ENCODE data around the gene PPIH. TPM values are rescaled to one million over a fixed set of nuclear protein-coding genes. Genes with fewer than 3 reads are reported as not detected.
"Not testable (repeated sequence)": the region's sequence is repeated elsewhere in the genome, so short reads cannot be mapped to it uniquely, and the experiment has no call there.

Gene PPIH
- total RNA-seq, 1 experiment from 2014 or later, result 78.5 TPM

- BruUV-seq (replicated peaks), result no TSS peak
- ATAC-seq (no peak), DNase-seq (ENCODE audit: low read depth, low spot score) (no peak)
- CTCF ChIA-PET, result no interaction called here
- intact Hi-C loops (cut with micrococcal nuclease; ENCODE audit: unreplicated experiment), result no loop called here
- no peak overlapping the region for H3K27ac ChIP-seq (ENCODE audit: low read length)
- TF ChIP-seq REST (IDR thresholded peaks at IDR 0.05; ENCODE audit: insufficient read depth in 1 of 2, low read depth in 2 of 2, low read length in 1 of 2), result no peak
- TF ChIP-seq SIN3A (IDR thresholded peaks at IDR 0.05; ENCODE audit: borderline replicate concordance, insufficient read depth, low read depth, low read length), result no peak
- TF ChIP-seq TCF7L2 (IDR thresholded peaks at IDR 0.05; ENCODE audit: low read depth, low read length), result no peak
- no peak for TF ChIP-seq POLR2AphosphoS5 (IDR thresholded peaks at IDR 0.05; ENCODE audit: low read depth, low read length)
- no peak for TF ChIP-seq CTCF (IDR thresholded peaks at IDR 0.05)
- in situ Hi-C loops (cut with HindIII; ENCODE audit: low pct_unique_long_range_greater_than_20kb, low sequenced_read_pairs), result no loop called here
- H3K4me1 ChIP-seq (ENCODE audit: control insufficient read depth, insufficient read depth, low read length), result no peaks in the 10 kb centered on the region
- no peaks in the 10 kb centered on the region for H3K9me3 ChIP-seq (ENCODE audit: control insufficient read depth, insufficient read depth, low read depth, low read length)
- H3K27me3 ChIP-seq (ENCODE audit: control insufficient read depth, insufficient read depth, low read length), result peaks cover 6% of the 10 kb centered on the region
- H3K4me3 ChIP-seq (ENCODE audit: low read depth in 2 of 2, low read length in 2 of 2), result no peak overlapping the region
- no peaks in the 10 kb centered on the region for H3K36me3 ChIP-seq (ENCODE audit: control insufficient read depth, insufficient read depth, low read length)
- POLR2A ChIA-PET, result no interaction called here
Observed at GRCh38 chr1:42618866-42619265, 39.4 kb upstream of the PPIH start.

GRCh38 chr1:42620307-42620706 lies 37.9 kb upstream of the PPIH start:
- H3K27me3 ChIP-seq (ENCODE audit: control insufficient read depth, insufficient read depth, low read length), result peaks cover 6% of the 10 kb centered on the region
- CTCF ChIA-PET, result interaction anchor here (0.7 kb wide), 1 partner anchor 13 kb away, joined by 6 read pairs; no protein-coding TSS in a partner anchor
- no peak overlapping the region for H3K27ac ChIP-seq (ENCODE audit: low read length)
- no peaks in the 10 kb centered on the region for H3K9me3 ChIP-seq (ENCODE audit: control insufficient read depth, insufficient read depth, low read depth, low read length)
- in situ Hi-C loops (cut with HindIII; ENCODE audit: low pct_unique_long_range_greater_than_20kb, low sequenced_read_pairs), result no loop called here
- TF ChIP-seq TCF7L2 (IDR thresholded peaks at IDR 0.05; ENCODE audit: low read depth, low read length), result no peak
- no peak for TF ChIP-seq REST (IDR thresholded peaks at IDR 0.05; ENCODE audit: insufficient read depth in 1 of 2, low read depth in 2 of 2, low read length in 1 of 2)
- TF ChIP-seq POLR2AphosphoS5 (IDR thresholded peaks at IDR 0.05; ENCODE audit: low read depth, low read length), result no peak
- TF ChIP-seq SIN3A (IDR thresholded peaks at IDR 0.05; ENCODE audit: borderline replicate concordance, insufficient read depth, low read depth, low read length), result no peak
- TF ChIP-seq CTCF (IDR thresholded peaks at IDR 0.05), result no peak
- no TSS peak for BruUV-seq (replicated peaks)
- intact Hi-C loops (cut with micrococcal nuclease; ENCODE audit: unreplicated experiment), result no loop called here
- POLR2A ChIA-PET, result interaction anchor here (0.7 kb wide), 2 partner anchors 21 to 1896 kb away, joined by 7 to 8 read pairs; no protein-coding TSS in a partner anchor
- DNase-seq (ENCODE audit: low read depth, low spot score), result no peak
- no peak for ATAC-seq
- H3K36me3 ChIP-seq (ENCODE audit: control insufficient read depth, insufficient read depth, low read length), result no peaks in the 10 kb centered on the region
- no peak overlapping the region for H3K4me3 ChIP-seq (ENCODE audit: low read depth in 2 of 2, low read length in 2 of 2)
- no peaks in the 10 kb centered on the region for H3K4me1 ChIP-seq (ENCODE audit: control insufficient read depth, insufficient read depth, low read length)

- H3K9me3 ChIP-seq (ENCODE audit: control insufficient read depth, insufficient read depth, low read depth, low read length); H3K27ac ChIP-seq (ENCODE audit: low read length); H3K36me3 ChIP-seq (ENCODE audit: control insufficient read depth, insufficient read depth, low read length); intact Hi-C loops (cut with micrococcal nuclease; ENCODE audit: unreplicated experiment); ATAC-seq; BruUV-seq (replicated peaks); in situ Hi-C loops (cut with HindIII; ENCODE audit: low pct_unique_long_range_greater_than_20kb, low sequenced_read_pairs); CTCF ChIA-PET; H3K4me1 ChIP-seq (ENCODE audit: control insufficient read depth, insufficient read depth, low read length); H3K27me3 ChIP-seq (ENCODE audit: control insufficient read depth, insufficient read depth, low read length); H3K4me3 ChIP-seq (ENCODE audit: low read depth in 2 of 2, low read length in 2 of 2); DNase-seq (ENCODE audit: low read depth, low spot score): not testable (repeated sequence)
- POLR2A ChIA-PET, result interaction anchor here (0.7 kb wide), 1 partner anchor 21 kb away, joined by 7 read pairs; no protein-coding TSS in a partner anchor
Observed at GRCh38 chr1:42621180-42621579, 37.0 kb upstream of the PPIH start.

- H3K36me3 ChIP-seq (ENCODE audit: control insufficient read depth, insufficient read depth, low read length); H3K9me3 ChIP-seq (ENCODE audit: control insufficient read depth, insufficient read depth, low read depth, low read length); H3K27ac ChIP-seq (ENCODE audit: low read length); CTCF ChIA-PET; DNase-seq (ENCODE audit: low read depth, low spot score); POLR2A ChIA-PET; intact Hi-C loops (cut with micrococcal nuclease; ENCODE audit: unreplicated experiment); ATAC-seq; H3K4me3 ChIP-seq (ENCODE audit: low read depth in 2 of 2, low read length in 2 of 2); BruUV-seq (replicated peaks); H3K27me3 ChIP-seq (ENCODE audit: control insufficient read depth, insufficient read depth, low read length); in situ Hi-C loops (cut with HindIII; ENCODE audit: low pct_unique_long_range_greater_than_20kb, low sequenced_read_pairs); H3K4me1 ChIP-seq (ENCODE audit: control insufficient read depth, insufficient read depth, low read length): not testable (repeated sequence)
Observed at GRCh38 chr1:42627205-42627604, 31.0 kb upstream of the PPIH start.
